GM12878 (cell line): ENCODE results near the gene INSRR. TPM values are rescaled to one million over a fixed set of nuclear protein-coding genes. Genes with fewer than 3 reads are reported as not detected.

Experiments used
- ATAC-seq: fragments of 200-7000 bp; cut with Tn5 transposase; 3 replicates; pipeline ENCODE4 v1.9.1; 2020; ENCODE audit warnings: mild to moderate bottlenecking, moderate library complexity
- BruUV-seq: library from RNA; stranded (reverse); fragments of 400-500 nt; replicated peaks from 2 replicates; lab custom pipeline; 2021; lab: Mats Ljungman, UMichigan
- CTCF ChIA-PET: fragments of 300-600 bp; sonication (Branson Sonifier 250); formaldehyde crosslinking; extraction: SDS; loops from one replicate; lab custom pipeline; 2021; ENCODE audit warnings: inconsistent platforms; lab: Yijun Ruan, JAX
- POLR2A ChIA-PET: fragments of 350-600 bp; formaldehyde crosslinking; extraction: SDS; loops from one replicate; lab custom pipeline; 2021; ENCODE audit warnings: inconsistent platforms; lab: Charles Lee
- RAD21 ChIA-PET: fragments of 300-600 bp; sonication (Branson Sonifier 250); formaldehyde crosslinking; loops from one replicate; lab custom pipeline; 2023; ENCODE audit warnings: antibody characterized with exemption; ENCODE audit not compliant: unreplicated experiment; lab: Charles Lee
- SMC1A ChIA-PET: fragments of 300-600 bp; sonication (Branson Sonifier 250); formaldehyde crosslinking; loops from one replicate; lab custom pipeline; 2023; ENCODE audit not compliant: unreplicated experiment, uncharacterized antibody; lab: Charles Lee
- DNase-seq: peaks from one replicate; pipeline ENCODE4 v3.0.0-alpha.2; 2011; ENCODE audit warnings: low read depth, low spot score
- FAIRE-seq: peaks from 3 replicates; lab custom pipeline; 2011; peaks lifted over from hg19 to GRCh38; lab: Jason Lieb, UNC
- H2AFZ ChIP-seq: 2 replicates; pipeline ENCODE4 v1.6.0; 2011; ENCODE audit warnings: low read depth, low read length, control low read depth; ENCODE audit not compliant: control insufficient read depth
- H3K27ac ChIP-seq: 2 replicates; pipeline ENCODE4 v1.5.1; 2011; ENCODE audit warnings: control low read depth; ENCODE audit not compliant: control insufficient read depth, insufficient read depth
- H3K27me3 ChIP-seq, 2 experiments: replicated peaks in 1 of 2; 2 replicates each; pipeline versions ENCODE4 v1.6.0 to v1.6.1; 2011; ENCODE audit warnings: low read length in 1 of 2; ENCODE audit not compliant: control insufficient read depth in 2 of 2, insufficient read depth in 2 of 2
- H3K36me3 ChIP-seq, 2 experiments: 2 replicates each; pipeline ENCODE4 v1.5.1; 2011; ENCODE audit warnings: low read length in 1 of 2; ENCODE audit not compliant: control insufficient read depth in 2 of 2, insufficient read depth in 2 of 2
- H3K4me1 ChIP-seq: 2 replicates; pipeline ENCODE4 v1.6.1; 2011; ENCODE audit warnings: mild to moderate bottlenecking, low read length, moderate library complexity, mixed read lengths; ENCODE audit not compliant: control insufficient read depth, insufficient read depth
- H3K4me2 ChIP-seq: 2 replicates; pipeline ENCODE4 v1.6.0; 2011; ENCODE audit warnings: control low read depth; ENCODE audit not compliant: control insufficient read depth, insufficient read depth
- H3K4me3 ChIP-seq: fragments of 200-600 bp; sonication (generic); 2 replicates; pipeline ENCODE4 v1.5.1; 2016
- H3K79me2 ChIP-seq: 2 replicates; pipeline ENCODE4 v1.6.0; 2011; ENCODE audit warnings: low read length; ENCODE audit not compliant: control insufficient read depth, insufficient read depth
- H3K9ac ChIP-seq: 2 replicates; pipeline ENCODE4 v1.8.0; 2011; ENCODE audit warnings: low read length, control low read depth, mixed read lengths; ENCODE audit not compliant: control insufficient read depth, insufficient read depth
- H3K9me3 ChIP-seq: replicated peaks from 3 replicates; pipeline ENCODE4 v1.5.1; 2011; ENCODE audit warnings: mild to moderate bottlenecking, low read length; ENCODE audit not compliant: control insufficient read depth, insufficient read depth
- H4K20me1 ChIP-seq: 2 replicates; pipeline ENCODE4 v1.6.0; 2011; ENCODE audit not compliant: control insufficient read depth, insufficient read depth
- HDAC2 ChIP-seq: fragments of 200-600 bp; sonication (generic); IDR thresholded peaks from 2 replicates; pipeline ENCODE4 v1.6.1; 2017
- POLR2AphosphoS2 ChIP-seq: IDR thresholded peaks from 2 replicates; pipeline ENCODE4 v1.6.1; 2011; ENCODE audit warnings: low read depth, mild to moderate bottlenecking, low read length, improper control_type of control experiment, moderate library complexity
- POLR2AphosphoS5 ChIP-seq: IDR thresholded peaks from 2 replicates; pipeline ENCODE4 v1.6.1; 2011; ENCODE audit warnings: mild to moderate bottlenecking, low read length, inconsistent platforms
- SUZ12 ChIP-seq: fragments of 200-600 bp; sonication (generic); IDR thresholded peaks from one replicate; pipeline ENCODE4 v1.6.1; 2018; ENCODE audit warnings: antibody characterized with exemption, mild to moderate bottlenecking; ENCODE audit not compliant: unreplicated experiment
- ZBED1 ChIP-seq: IDR thresholded peaks from 2 replicates; pipeline ENCODE4 v1.6.1; 2016; ENCODE audit warnings: borderline replicate concordance
- ZNF687 ChIP-seq: fragments of 450-650 bp; IDR thresholded peaks from 2 replicates; pipeline ENCODE4 v1.6.1; 2017; ENCODE audit warnings: mild to moderate bottlenecking, moderate library complexity
- WGBS: methylation state at CpG from one replicate; pipeline ENCODE4 v1.1.6; 2016; ENCODE audit warnings: low lambda C conversion rate; ENCODE audit not compliant: insufficient replicate concordance, insufficient coverage; ENCODE audit errors: missing lambda C conversion rate; 5-methylcytosine and 5-hydroxymethylcytosine counted together
- in situ Hi-C: fragments of 300-500 bp; cut with MboI; formaldehyde crosslinking; loops from 9 replicates; pipeline ENCODE4 v1.14.3; 2018; ENCODE audit warnings: mixed read lengths
- intact Hi-C: fragments of 100-400 bp; cut with micrococcal nuclease; formaldehyde crosslinking; loops from one replicate; pipeline ENCODE4 v1.14.2; 2022; ENCODE audit not compliant: unreplicated experiment
- polyA plus RNA-seq, 11 experiments: library from polyadenylated mRNA; depleted of rRNA in 4 of 11; unstranded in 6 of 11; stranded (reverse) in 5 of 11; fragments of >200 nt; fragmentation: Nextera tagmentation in 4 of 11; fragmentation: Illumina TruSeq in 1 of 11; extraction: Ambion mirVana in 4 of 11; extraction: Trizol in 1 of 11; gene quantifications; 1 replicate in 1 of 11; 2 replicates in 10 of 11; pipeline versions ENCODE4 v1.2.1 to v1.2.3, GENCODE V29; 2011 to 2016; ENCODE audit warnings: inconsistent platforms in 2 of 11, missing spikeins in 2 of 11, low read depth in 1 of 11
- total RNA-seq, 4 experiments: library from RNA; depleted of rRNA in 3 of 4; stranded (reverse); fragments of >200 nt in 3 of 4; fragmentation: Illumina TruSeq in 1 of 4; extraction: Trizol in 1 of 4; gene quantifications; 2 replicates each; pipeline versions ENCODE4 v1.2.1 to v1.2.3, GENCODE V29; 2013 to 2021

The INSRR gene
- total and polyA plus RNA-seq, 10 of the 15 experiments (the other 5 are each of a cell fraction or from before 2014, with no cell fraction given) = 0.01 TPM; not detected in 9

- peaks cover 15 to 19% of the 10 kb centered on the region in 2 experiments for H3K36me3 ChIP-seq
- peaks cover 11% of the 10 kb centered on the region for H3K4me1 ChIP-seq
- H3K79me2 ChIP-seq = no peaks in the 10 kb centered on the region
- no peak overlapping the region for H3K4me3 ChIP-seq
- DNase-seq (no peak), FAIRE-seq (no peak), ATAC-seq (no peak)
- in situ Hi-C loops = loop anchor here (5.0 kb wide), 1 partner anchor 60 kb away; the partner anchor contains the start of gene NTRK1
- WGBS = 89% methylated on average over 8 of the region's 8 CpGs
- H4K20me1 ChIP-seq = no peaks in the 10 kb centered on the region
- intact Hi-C loops = no loop called here
- H2AFZ ChIP-seq = no peak overlapping the region
- TF ChIP-seq SUZ12 (no peak), ZBED1 (no peak), ZNF687 (no peak), HDAC2 (no peak), POLR2AphosphoS2 (no peak), POLR2AphosphoS5 (peak; percentile 4; the same call in 1 of the 2 replicates)
- no TSS peak for BruUV-seq
- H3K27ac ChIP-seq = no peak overlapping the region
- RAD21 ChIA-PET = interaction anchor here (4.4 to 11.9 kb wide), 2 partner anchors 58 to 77 kb away, joined by 19 to 115 read pairs; partner anchors contain the start of genes INSRR and NTRK1
- H3K9ac ChIP-seq = no peak overlapping the region
- SMC1A ChIA-PET = interaction anchor here (0.8 to 4.9 kb wide), 2 partner anchors 11 to 58 kb away, joined by 3 to 41 read pairs; partner anchors contain the start of genes INSRR and NTRK1
- no peaks in the 10 kb centered on the region for H3K9me3 ChIP-seq
- H3K27me3 ChIP-seq = no peaks in the 10 kb centered on the region
- H3K4me2 ChIP-seq = no peak overlapping the region
- CTCF ChIA-PET = interaction anchor here (0.5 to 9.7 kb wide), 5 partner anchors 36 to 209 kb away, joined by 3 to 206 read pairs (median 4); partner anchors contain the start of genes INSRR and NTRK1
- POLR2A ChIA-PET = interaction anchor here (0.5 to 0.7 kb wide), 2 partner anchors 12 to 100 kb away, joined by 3 read pairs; no protein-coding TSS in a partner anchor
Measured at GRCh38 chr1:156802421-156802935, 56.4 kb downstream of the INSRR start.
